Liver (tissue), 3 donors: ENCODE results near the gene MAP2K4.

Experiments
- JUND ChIP-seq, 2 donors: IDR thresholded peaks; 2 replicates each; pipeline ENCODE4 v1.6.1; 2016; ENCODE audit warnings: antibody characterized with exemption in 2 of 2
- RXRA ChIP-seq, 2 donors: IDR thresholded peaks; 2 replicates each; pipeline ENCODE4 v1.6.1; 2017 to 2018; ENCODE audit warnings: antibody characterized with exemption in 2 of 2, mild to moderate bottlenecking in 1 of 2
- SP1 ChIP-seq: IDR thresholded peaks from 2 replicates; pipeline ENCODE4 v1.6.1; 2018; ENCODE audit warnings: antibody characterized with exemption, mild to moderate bottlenecking
- TAF1 ChIP-seq: conservative IDR thresholded peaks from 2 replicates; pipeline ENCODE4 v1.6.1; 2016; ENCODE audit warnings: antibody characterized with exemption, mild to moderate bottlenecking
- TF ChIP-seq, protein P1 (sequence below): IDR thresholded peaks from 2 replicates; pipeline ENCODE4 v1.6.1; 2016; ENCODE audit warnings: antibody characterized with exemption
- TF ChIP-seq, protein P2 (sequence below): fragments of 150-350 bp; IDR thresholded peaks from 2 replicates; pipeline ENCODE4 v1.5.1; 2017; ENCODE audit warnings: improper control_type of control experiment, low read depth, low read length; ENCODE audit not compliant: missing input control
- TF ChIP-seq, protein P3 (sequence below): IDR thresholded peaks from 2 replicates; pipeline ENCODE4 v1.6.1; 2016; ENCODE audit warnings: antibody characterized with exemption, mild to moderate bottlenecking
- TF ChIP-seq, protein P4 (sequence below): IDR thresholded peaks from 2 replicates; pipeline ENCODE4 v1.6.1; 2016; ENCODE audit warnings: antibody characterized with exemption
- TF ChIP-seq, protein P5 (sequence below): IDR thresholded peaks from 2 replicates; pipeline ENCODE4 v1.6.1; 2016; ENCODE audit warnings: antibody characterized with exemption
- donor health status: healthy.
- donor health status: healthy.

DNA sequence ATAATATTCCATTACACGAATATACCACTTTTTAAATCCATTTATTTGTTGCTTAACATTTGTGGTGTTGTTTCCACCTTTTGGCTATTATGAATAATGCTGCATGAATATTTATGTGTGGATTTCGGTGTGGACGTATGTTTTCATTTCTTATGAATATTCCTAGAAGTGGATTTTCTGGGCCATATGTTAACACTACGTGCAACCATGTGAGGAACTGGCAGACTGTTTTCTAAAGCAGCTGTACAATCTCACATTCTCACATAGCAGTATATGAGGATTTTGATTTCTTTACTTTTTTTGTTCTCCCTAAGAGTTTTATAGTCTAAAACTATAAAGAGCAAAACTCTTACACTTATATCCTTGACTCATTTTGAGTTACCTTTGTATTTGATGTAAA lies 143.4 kb downstream of the MAP2K4 start:
- no peak for TF ChIP-seq TAF1
- no peak for TF ChIP-seq RXRA (IDR thresholded peaks at IDR 0.05)
- TF ChIP-seq, protein P1, sequence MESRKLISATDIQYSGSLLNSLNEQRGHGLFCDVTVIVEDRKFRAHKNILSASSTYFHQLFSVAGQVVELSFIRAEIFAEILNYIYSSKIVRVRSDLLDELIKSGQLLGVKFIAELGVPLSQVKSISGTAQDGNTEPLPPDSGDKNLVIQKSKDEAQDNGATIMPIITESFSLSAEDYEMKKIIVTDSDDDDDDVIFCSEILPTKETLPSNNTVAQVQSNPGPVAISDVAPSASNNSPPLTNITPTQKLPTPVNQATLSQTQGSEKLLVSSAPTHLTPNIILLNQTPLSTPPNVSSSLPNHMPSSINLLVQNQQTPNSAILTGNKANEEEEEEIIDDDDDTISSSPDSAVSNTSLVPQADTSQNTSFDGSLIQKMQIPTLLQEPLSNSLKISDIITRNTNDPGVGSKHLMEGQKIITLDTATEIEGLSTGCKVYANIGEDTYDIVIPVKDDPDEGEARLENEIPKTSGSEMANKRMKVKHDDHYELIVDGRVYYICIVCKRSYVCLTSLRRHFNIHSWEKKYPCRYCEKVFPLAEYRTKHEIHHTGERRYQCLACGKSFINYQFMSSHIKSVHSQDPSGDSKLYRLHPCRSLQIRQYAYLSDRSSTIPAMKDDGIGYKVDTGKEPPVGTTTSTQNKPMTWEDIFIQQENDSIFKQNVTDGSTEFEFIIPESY, result no peak
- TF ChIP-seq, protein P2, sequence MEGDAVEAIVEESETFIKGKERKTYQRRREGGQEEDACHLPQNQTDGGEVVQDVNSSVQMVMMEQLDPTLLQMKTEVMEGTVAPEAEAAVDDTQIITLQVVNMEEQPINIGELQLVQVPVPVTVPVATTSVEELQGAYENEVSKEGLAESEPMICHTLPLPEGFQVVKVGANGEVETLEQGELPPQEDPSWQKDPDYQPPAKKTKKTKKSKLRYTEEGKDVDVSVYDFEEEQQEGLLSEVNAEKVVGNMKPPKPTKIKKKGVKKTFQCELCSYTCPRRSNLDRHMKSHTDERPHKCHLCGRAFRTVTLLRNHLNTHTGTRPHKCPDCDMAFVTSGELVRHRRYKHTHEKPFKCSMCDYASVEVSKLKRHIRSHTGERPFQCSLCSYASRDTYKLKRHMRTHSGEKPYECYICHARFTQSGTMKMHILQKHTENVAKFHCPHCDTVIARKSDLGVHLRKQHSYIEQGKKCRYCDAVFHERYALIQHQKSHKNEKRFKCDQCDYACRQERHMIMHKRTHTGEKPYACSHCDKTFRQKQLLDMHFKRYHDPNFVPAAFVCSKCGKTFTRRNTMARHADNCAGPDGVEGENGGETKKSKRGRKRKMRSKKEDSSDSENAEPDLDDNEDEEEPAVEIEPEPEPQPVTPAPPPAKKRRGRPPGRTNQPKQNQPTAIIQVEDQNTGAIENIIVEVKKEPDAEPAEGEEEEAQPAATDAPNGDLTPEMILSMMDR, result no peak
- no peak for TF ChIP-seq JUND (IDR thresholded peaks at IDR 0.05)
- TF ChIP-seq, protein P3, sequence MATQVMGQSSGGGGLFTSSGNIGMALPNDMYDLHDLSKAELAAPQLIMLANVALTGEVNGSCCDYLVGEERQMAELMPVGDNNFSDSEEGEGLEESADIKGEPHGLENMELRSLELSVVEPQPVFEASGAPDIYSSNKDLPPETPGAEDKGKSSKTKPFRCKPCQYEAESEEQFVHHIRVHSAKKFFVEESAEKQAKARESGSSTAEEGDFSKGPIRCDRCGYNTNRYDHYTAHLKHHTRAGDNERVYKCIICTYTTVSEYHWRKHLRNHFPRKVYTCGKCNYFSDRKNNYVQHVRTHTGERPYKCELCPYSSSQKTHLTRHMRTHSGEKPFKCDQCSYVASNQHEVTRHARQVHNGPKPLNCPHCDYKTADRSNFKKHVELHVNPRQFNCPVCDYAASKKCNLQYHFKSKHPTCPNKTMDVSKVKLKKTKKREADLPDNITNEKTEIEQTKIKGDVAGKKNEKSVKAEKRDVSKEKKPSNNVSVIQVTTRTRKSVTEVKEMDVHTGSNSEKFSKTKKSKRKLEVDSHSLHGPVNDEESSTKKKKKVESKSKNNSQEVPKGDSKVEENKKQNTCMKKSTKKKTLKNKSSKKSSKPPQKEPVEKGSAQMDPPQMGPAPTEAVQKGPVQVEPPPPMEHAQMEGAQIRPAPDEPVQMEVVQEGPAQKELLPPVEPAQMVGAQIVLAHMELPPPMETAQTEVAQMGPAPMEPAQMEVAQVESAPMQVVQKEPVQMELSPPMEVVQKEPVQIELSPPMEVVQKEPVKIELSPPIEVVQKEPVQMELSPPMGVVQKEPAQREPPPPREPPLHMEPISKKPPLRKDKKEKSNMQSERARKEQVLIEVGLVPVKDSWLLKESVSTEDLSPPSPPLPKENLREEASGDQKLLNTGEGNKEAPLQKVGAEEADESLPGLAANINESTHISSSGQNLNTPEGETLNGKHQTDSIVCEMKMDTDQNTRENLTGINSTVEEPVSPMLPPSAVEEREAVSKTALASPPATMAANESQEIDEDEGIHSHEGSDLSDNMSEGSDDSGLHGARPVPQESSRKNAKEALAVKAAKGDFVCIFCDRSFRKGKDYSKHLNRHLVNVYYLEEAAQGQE, result no peak
- TF ChIP-seq, protein P4, sequence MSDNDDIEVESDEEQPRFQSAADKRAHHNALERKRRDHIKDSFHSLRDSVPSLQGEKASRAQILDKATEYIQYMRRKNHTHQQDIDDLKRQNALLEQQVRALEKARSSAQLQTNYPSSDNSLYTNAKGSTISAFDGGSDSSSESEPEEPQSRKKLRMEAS, result no peak
- TF ChIP-seq, protein P5, sequence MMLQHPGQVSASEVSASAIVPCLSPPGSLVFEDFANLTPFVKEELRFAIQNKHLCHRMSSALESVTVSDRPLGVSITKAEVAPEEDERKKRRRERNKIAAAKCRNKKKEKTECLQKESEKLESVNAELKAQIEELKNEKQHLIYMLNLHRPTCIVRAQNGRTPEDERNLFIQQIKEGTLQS, result no peak
- TF ChIP-seq SP1, result no peak
